Measurements from ENCODE around the gene HCFC1.

Gene HCFC1

GRCh38 chrX:153910446-153910845 lies 61.2 kb downstream of the HCFC1 start:
- Histone ChIP-seq H3K9me2 (replicated peaks; ENCODE audit: control insufficient read depth, low read length) (no peaks in the 10 kb centered on the region), H3K9me3 (ENCODE audit: control insufficient read depth, insufficient read depth, low read length) (no peaks in the 10 kb centered on the region), H3K4me3 (ENCODE audit: low read length) (no peak overlapping the region), H3F3A (ENCODE audit: control insufficient read depth, insufficient read depth) (no peaks in the 10 kb centered on the region; the same call in 1 of the 2 replicates), H3K79me2 (ENCODE audit: control insufficient read depth, low read length) (no peaks in the 10 kb centered on the region), H3K27me3 (ENCODE audit: control insufficient read depth, low read length) (no peaks in the 10 kb centered on the region), H3K4me1 (ENCODE audit: control insufficient read depth, low read length) (no peaks in the 10 kb centered on the region), H3K36me3 (ENCODE audit: control insufficient read depth, low read length) (peaks cover 5% of the 10 kb centered on the region), H4K20me1 (ENCODE audit: control insufficient read depth, insufficient read depth, low read depth, low read length) (no peaks in the 10 kb centered on the region), H3K27ac (ENCODE audit: low read depth, low read length) (no peak overlapping the region), H3K4me2 (ENCODE audit: low read length) (no peak overlapping the region)
- TF ChIP-seq EZH2phosphoT487 (IDR thresholded peaks at IDR 0.05; ENCODE audit: borderline replicate concordance, low read length): no peak
- no peak for TF ChIP-seq CTCF (IDR thresholded peaks at IDR 0.05; ENCODE audit: low read depth, low read length, poor library complexity, severe bottlenecking)

GRCh38 chrX:153909980-153910360 lies 61.6 kb downstream of the HCFC1 start:
- TF ChIP-seq CTCF (IDR thresholded peaks at IDR 0.05; ENCODE audit: low read depth, low read length, poor library complexity, severe bottlenecking): no peak

GRCh38 chrX:153909024-153909979 lies 62.3 kb downstream of the HCFC1 start:
- Histone ChIP-seq H3K4me1 (ENCODE audit: control insufficient read depth, low read length) (peaks cover 3% of the 10 kb centered on the region), H3K4me3 (ENCODE audit: low read length) (no peak overlapping the region), H3K36me3 (ENCODE audit: control insufficient read depth, low read length) (peaks cover 5% of the 10 kb centered on the region), H3K4me2 (ENCODE audit: low read length) (no peak overlapping the region), H3K9me2 (replicated peaks; ENCODE audit: control insufficient read depth, low read length) (no peaks in the 10 kb centered on the region), H3K27ac (ENCODE audit: low read depth, low read length) (no peak overlapping the region), H3K9me3 (ENCODE audit: control insufficient read depth, insufficient read depth, low read length) (no peaks in the 10 kb centered on the region), H3K27me3 (ENCODE audit: control insufficient read depth, low read length) (no peaks in the 10 kb centered on the region), H3K79me2 (ENCODE audit: control insufficient read depth, low read length) (no peaks in the 10 kb centered on the region), H4K20me1 (ENCODE audit: control insufficient read depth, insufficient read depth, low read depth, low read length) (no peaks in the 10 kb centered on the region), H3F3A (ENCODE audit: control insufficient read depth, insufficient read depth) (no peaks in the 10 kb centered on the region; the same call in 1 of the 2 replicates)
- TF ChIP-seq EZH2phosphoT487 (IDR thresholded peaks at IDR 0.05; ENCODE audit: borderline replicate concordance, low read length): no peak
- TF ChIP-seq CTCF (IDR thresholded peaks at IDR 0.05; ENCODE audit: low read depth, low read length, poor library complexity, severe bottlenecking): no peak

More at GRCh38 chrX:153909980-153910360, 61.6 kb downstream of the HCFC1 start:
- Histone ChIP-seq H3K9me2 (replicated peaks; ENCODE audit: control insufficient read depth, low read length) (no peaks in the 10 kb centered on the region), H3K36me3 (ENCODE audit: control insufficient read depth, low read length) (peaks cover 5% of the 10 kb centered on the region), H3K79me2 (ENCODE audit: control insufficient read depth, low read length) (no peaks in the 10 kb centered on the region), H3K27ac (ENCODE audit: low read depth, low read length) (no peak overlapping the region), H3K27me3 (ENCODE audit: control insufficient read depth, low read length) (no peaks in the 10 kb centered on the region), H3K4me3 (ENCODE audit: low read length) (no peak overlapping the region), H3K9me3 (ENCODE audit: control insufficient read depth, insufficient read depth, low read length) (no peaks in the 10 kb centered on the region), H3K4me2 (ENCODE audit: low read length) (no peak overlapping the region), H4K20me1 (ENCODE audit: control insufficient read depth, insufficient read depth, low read depth, low read length) (no peaks in the 10 kb centered on the region), H3F3A (ENCODE audit: control insufficient read depth, insufficient read depth) (no peaks in the 10 kb centered on the region; the same call in 1 of the 2 replicates), H3K4me1 (ENCODE audit: control insufficient read depth, low read length) (no peaks in the 10 kb centered on the region)
